IPS-18c (cell line): ENCODE data around the gene ZDHHC11B.
"Not testable (repeated sequence)": the region's sequence is repeated elsewhere in the genome, so short reads cannot be mapped to it uniquely, and the experiment has no call there.

ENCODE experiments used
- H3K4me3 ChIP-seq: 2 replicates; pipeline ENCODE4 v1.7.0; 2013; ENCODE audit warnings: low read depth, mild to moderate bottlenecking, low read length, moderate library complexity; ENCODE audit not compliant: insufficient read depth
- H3K9me3 ChIP-seq: one replicate; pipeline ENCODE4 v1.6.1; 2013; ENCODE audit warnings: mild to moderate bottlenecking, low read length, moderate library complexity; ENCODE audit not compliant: control insufficient read depth, insufficient read depth

Gene ZDHHC11B

GRCh38 chr5:774304-774703 is 10.2 kb downstream of the ZDHHC11B start:
- not testable (repeated sequence) for H3K9me3 ChIP-seq, H3K4me3 ChIP-seq

GRCh38 chr5:773517-774264 is 10.8 kb downstream of the ZDHHC11B start:
- Histone ChIP-seq H3K9me3 (no peaks in the 10 kb centered on the region), H3K4me3 (no peak overlapping the region)

GRCh38 chr5:772931-773330 is 11.6 kb downstream of the ZDHHC11B start:
- H3K9me3 ChIP-seq, H3K4me3 ChIP-seq: not testable (repeated sequence)

GRCh38 chr5:772547-772890 is 12.0 kb downstream of the ZDHHC11B start:
- H3K9me3 ChIP-seq, H3K4me3 ChIP-seq: not testable (repeated sequence)

- H3K4me3 ChIP-seq, H3K9me3 ChIP-seq: not testable (repeated sequence)
Observed at GRCh38 chr5:771841-772546, 12.5 kb downstream of the ZDHHC11B start.

GRCh38 chr5:771087-771781 is 13.3 kb downstream of the ZDHHC11B start:
- H3K9me3 ChIP-seq, H3K4me3 ChIP-seq: not testable (repeated sequence)

- not testable (repeated sequence) for H3K9me3 ChIP-seq
Observed at GRCh38 chr5:770585-770984, 13.9 kb downstream of the ZDHHC11B start.

GRCh38 chr5:769485-770145 is 14.9 kb downstream of the ZDHHC11B start:
- H3K9me3 ChIP-seq, H3K4me3 ChIP-seq: not testable (repeated sequence)

More at GRCh38 chr5:770585-770984, 13.9 kb downstream of the ZDHHC11B start:
- H3K4me3 ChIP-seq = not testable (repeated sequence)

- no peaks in the 10 kb centered on the region for H3K9me3 ChIP-seq
- no peak overlapping the region for H3K4me3 ChIP-seq
Observed at GRCh38 chr5:766666-767431, 17.7 kb downstream of the ZDHHC11B start.

GRCh38 chr5:765948-766631 is 18.4 kb downstream of the ZDHHC11B start:
- Histone ChIP-seq H3K4me3 (no peak overlapping the region; the same call in 1 of the 2 replicates), H3K9me3 (no peaks in the 10 kb centered on the region)

GRCh38 chr5:763998-764781 is 20.3 kb downstream of the ZDHHC11B start:
- no peaks in the 10 kb centered on the region for H3K9me3 ChIP-seq
- no peak overlapping the region for H3K4me3 ChIP-seq

- Histone ChIP-seq H3K4me3 (no peak overlapping the region), H3K9me3 (no peaks in the 10 kb centered on the region)
Observed at GRCh38 chr5:763397-763796, 21.1 kb downstream of the ZDHHC11B start.

GRCh38 chr5:762996-763395 is 21.5 kb downstream of the ZDHHC11B start:
- H3K4me3 ChIP-seq, H3K9me3 ChIP-seq: not testable (repeated sequence)

GRCh38 chr5:761854-762710 is 22.4 kb downstream of the ZDHHC11B start:
- H3K4me3 ChIP-seq = no peak overlapping the region
- no peaks in the 10 kb centered on the region for H3K9me3 ChIP-seq
